DOHH2 (cell line): ENCODE results near the gene PRKCE.
"Not testable (repeated sequence)": the region's sequence is repeated elsewhere in the genome, so short reads cannot be mapped to it uniquely, and the experiment has no call there.

Experiments
- H3F3A ChIP-seq: fragments of 200-600 bp; sonication (generic), shearing (Covaris generic); 2 replicates; pipeline ENCODE4 v1.6.0; 2016; ENCODE audit warnings: antibody characterized with exemption, mild to moderate bottlenecking; ENCODE audit not compliant: control insufficient read depth, insufficient read depth
- H3K27ac ChIP-seq: fragments of 200-600 bp; sonication (generic); 2 replicates; pipeline ENCODE4 v1.5.1; 2014; ENCODE audit warnings: low read depth, mild to moderate bottlenecking, low read length, moderate library complexity
- H3K27me3 ChIP-seq: fragments of 200-600 bp; sonication (generic); 2 replicates; pipeline ENCODE4 v1.6.1; 2014; ENCODE audit warnings: mild to moderate bottlenecking, low read length, mixed read lengths; ENCODE audit not compliant: control insufficient read depth
- H3K36me3 ChIP-seq: fragments of 200-600 bp; sonication (generic); 2 replicates; pipeline ENCODE4 v1.6.1; 2014; ENCODE audit warnings: mild to moderate bottlenecking, low read length, moderate library complexity, mixed read lengths; ENCODE audit not compliant: control insufficient read depth
- H3K4me1 ChIP-seq: fragments of 200-600 bp; sonication (generic); 2 replicates; pipeline ENCODE4 v1.6.1; 2014; ENCODE audit warnings: mild to moderate bottlenecking, low read length, mixed read lengths; ENCODE audit not compliant: control insufficient read depth
- H3K4me2 ChIP-seq: fragments of 200-600 bp; sonication (generic); 2 replicates; pipeline ENCODE4 v1.6.0; 2014; ENCODE audit warnings: mild to moderate bottlenecking, low read length, moderate library complexity
- H3K4me3 ChIP-seq: fragments of 200-600 bp; sonication (generic); 2 replicates; pipeline ENCODE4 v1.5.1; 2014; ENCODE audit warnings: mild to moderate bottlenecking, low read length, mixed read lengths
- H3K79me2 ChIP-seq: fragments of 200-600 bp; sonication (generic); 2 replicates; pipeline ENCODE4 v1.6.1; 2014; ENCODE audit warnings: mild to moderate bottlenecking, low read length, mixed read lengths; ENCODE audit not compliant: control insufficient read depth
- H3K9me2 ChIP-seq: fragments of 200-600 bp; sonication (generic); replicated peaks from 2 replicates; pipeline ENCODE4 v1.6.1; 2014; ENCODE audit warnings: mild to moderate bottlenecking, low read length, mixed read lengths; ENCODE audit not compliant: control insufficient read depth
- H3K9me3 ChIP-seq: fragments of 200-600 bp; sonication (generic); 2 replicates; pipeline ENCODE4 v1.6.1; 2014; ENCODE audit warnings: antibody characterized with exemption, low read length, mixed read lengths; ENCODE audit not compliant: control insufficient read depth, insufficient read depth
- H4K20me1 ChIP-seq: fragments of 200-600 bp; sonication (generic); 2 replicates; pipeline ENCODE4 v1.6.0; 2014; ENCODE audit warnings: low read depth, mild to moderate bottlenecking, antibody characterized with exemption, low read length, moderate library complexity; ENCODE audit not compliant: control insufficient read depth, insufficient read depth
- EZH2phosphoT487 ChIP-seq: fragments of 200-600 bp; sonication (generic); IDR thresholded peaks from 2 replicates; pipeline ENCODE4 v1.6.1; 2017; ENCODE audit warnings: borderline replicate concordance, mild to moderate bottlenecking, antibody characterized with exemption, low read length, moderate library complexity, mixed read lengths
- TF ChIP-seq, protein P1 (sequence below): fragments of 200-600 bp; sonication (generic); IDR thresholded peaks from one replicate; pipeline ENCODE4 v1.5.1; 2014; ENCODE audit warnings: antibody characterized with exemption, mild to moderate bottlenecking, low read depth, low read length; ENCODE audit not compliant: poor library complexity, severe bottlenecking

PRKCE gene

GRCh38 chr2:46200861-46201605 is 549.6 kb downstream of the PRKCE start:
- Histone ChIP-seq H3K27me3 (no peaks in the 10 kb centered on the region), H3K9me3 (no peaks in the 10 kb centered on the region), H3K9me2 (no peaks in the 10 kb centered on the region), H3K79me2 (no peaks in the 10 kb centered on the region), H4K20me1 (no peaks in the 10 kb centered on the region), H3K4me3 (no peak overlapping the region), H3F3A (no peaks in the 10 kb centered on the region), H3K4me1 (peaks cover 10% of the 10 kb centered on the region), H3K4me2 (no peak overlapping the region), H3K27ac (no peak overlapping the region), H3K36me3 (no peaks in the 10 kb centered on the region)
- TF ChIP-seq, protein P1, sequence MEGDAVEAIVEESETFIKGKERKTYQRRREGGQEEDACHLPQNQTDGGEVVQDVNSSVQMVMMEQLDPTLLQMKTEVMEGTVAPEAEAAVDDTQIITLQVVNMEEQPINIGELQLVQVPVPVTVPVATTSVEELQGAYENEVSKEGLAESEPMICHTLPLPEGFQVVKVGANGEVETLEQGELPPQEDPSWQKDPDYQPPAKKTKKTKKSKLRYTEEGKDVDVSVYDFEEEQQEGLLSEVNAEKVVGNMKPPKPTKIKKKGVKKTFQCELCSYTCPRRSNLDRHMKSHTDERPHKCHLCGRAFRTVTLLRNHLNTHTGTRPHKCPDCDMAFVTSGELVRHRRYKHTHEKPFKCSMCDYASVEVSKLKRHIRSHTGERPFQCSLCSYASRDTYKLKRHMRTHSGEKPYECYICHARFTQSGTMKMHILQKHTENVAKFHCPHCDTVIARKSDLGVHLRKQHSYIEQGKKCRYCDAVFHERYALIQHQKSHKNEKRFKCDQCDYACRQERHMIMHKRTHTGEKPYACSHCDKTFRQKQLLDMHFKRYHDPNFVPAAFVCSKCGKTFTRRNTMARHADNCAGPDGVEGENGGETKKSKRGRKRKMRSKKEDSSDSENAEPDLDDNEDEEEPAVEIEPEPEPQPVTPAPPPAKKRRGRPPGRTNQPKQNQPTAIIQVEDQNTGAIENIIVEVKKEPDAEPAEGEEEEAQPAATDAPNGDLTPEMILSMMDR, result no peak
- no peak for TF ChIP-seq EZH2phosphoT487

GRCh38 chr2:46202453-46202852 is 551.0 kb downstream of the PRKCE start:
- Histone ChIP-seq H3K9me2 (no peaks in the 10 kb centered on the region), H3K4me1 (peaks cover 10% of the 10 kb centered on the region), H4K20me1 (no peaks in the 10 kb centered on the region), H3K79me2 (no peaks in the 10 kb centered on the region), H3F3A (no peaks in the 10 kb centered on the region), H3K9me3 (no peaks in the 10 kb centered on the region), H3K27me3 (no peaks in the 10 kb centered on the region), H3K4me3 (no peak overlapping the region), H3K4me2 (no peak overlapping the region), H3K27ac (no peak overlapping the region), H3K36me3 (no peaks in the 10 kb centered on the region)
- TF ChIP-seq, protein P1, result no peak
- TF ChIP-seq EZH2phosphoT487, result no peak

- peaks cover 10% of the 10 kb centered on the region for H3K4me1 ChIP-seq
- TF ChIP-seq, protein P1, result no peak
- TF ChIP-seq EZH2phosphoT487, result no peak
Observed at GRCh38 chr2:46202987-46203386, 551.5 kb downstream of the PRKCE start.

GRCh38 chr2:46203636-46204035 is 552.2 kb downstream of the PRKCE start:
- H3K79me2 ChIP-seq, H3K4me1 ChIP-seq, H4K20me1 ChIP-seq, H3K27ac ChIP-seq, H3F3A ChIP-seq, H3K9me3 ChIP-seq, H3K9me2 ChIP-seq, H3K27me3 ChIP-seq, H3K4me2 ChIP-seq, H3K4me3 ChIP-seq, H3K36me3 ChIP-seq: not testable (repeated sequence)

More at GRCh38 chr2:46202987-46203386, 551.5 kb downstream of the PRKCE start:
- H3K27me3 ChIP-seq, result no peaks in the 10 kb centered on the region
- H3K9me2 ChIP-seq, result no peaks in the 10 kb centered on the region
- H3K4me2 ChIP-seq, result no peak overlapping the region
- no peaks in the 10 kb centered on the region for H4K20me1 ChIP-seq
- no peaks in the 10 kb centered on the region for H3K9me3 ChIP-seq
- no peak overlapping the region for H3K27ac ChIP-seq
- H3K36me3 ChIP-seq, result no peaks in the 10 kb centered on the region
- H3K79me2 ChIP-seq, result no peaks in the 10 kb centered on the region
- no peak overlapping the region for H3K4me3 ChIP-seq
- no peaks in the 10 kb centered on the region for H3F3A ChIP-seq
